Measurements from ENCODE around the gene DPT.
"Not testable (repeated sequence)": the region's sequence is repeated elsewhere in the genome, so short reads cannot be mapped to it uniquely, and the experiment has no call there.

The DPT gene

DNA sequence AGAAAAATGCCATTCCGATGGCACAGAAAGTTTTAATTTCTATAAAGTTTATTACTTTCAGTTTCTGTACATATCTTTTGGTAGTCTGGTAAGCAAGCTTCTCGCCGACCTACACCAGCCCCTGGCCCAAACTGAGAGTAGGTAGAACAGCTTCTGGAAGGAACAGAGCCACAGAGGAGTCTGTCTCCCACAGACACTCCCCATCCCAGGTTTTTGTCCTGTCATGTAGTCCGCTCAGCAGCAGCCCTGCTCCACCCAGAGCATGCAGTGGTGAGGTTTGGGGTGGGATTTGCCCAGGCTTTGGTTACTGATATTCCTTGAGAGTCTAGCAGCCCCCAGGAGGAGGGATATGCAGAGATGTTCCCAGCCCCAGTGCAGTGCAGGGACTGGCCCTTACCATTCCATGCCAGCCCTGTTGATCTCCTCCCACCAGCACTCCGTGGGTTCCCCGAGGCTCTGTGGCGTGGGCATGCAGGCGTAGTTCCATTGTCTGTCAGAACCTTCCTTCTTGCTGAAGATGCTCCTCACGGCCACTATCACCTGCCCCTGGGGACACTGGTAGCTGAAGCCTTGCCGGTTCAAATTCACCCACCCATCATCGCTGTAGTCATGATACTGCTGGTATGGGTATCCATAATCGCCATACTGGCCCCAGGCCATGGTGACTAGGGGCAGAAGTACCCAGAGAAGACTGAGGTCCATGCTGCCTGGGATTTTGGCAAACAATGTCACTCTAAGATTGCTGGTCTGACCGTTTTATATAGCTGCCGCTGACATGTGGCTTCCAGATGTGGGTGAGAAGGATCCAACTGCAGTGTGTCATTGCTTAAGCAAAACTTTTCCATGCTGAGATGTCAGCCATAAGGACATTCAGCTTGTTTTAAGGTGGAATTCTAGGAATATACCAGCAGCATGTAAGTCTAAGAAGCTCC is at the start of gene DPT:
TSS of gene DPT (minus strand) at position 734 of the 932 bp plus-strand sequence. CDS start at position 702, 32 bp downstream.
- in situ Hi-C loops (cut with HindIII; ENCODE audit: low sequenced_read_pairs): no loop called here

DNA sequence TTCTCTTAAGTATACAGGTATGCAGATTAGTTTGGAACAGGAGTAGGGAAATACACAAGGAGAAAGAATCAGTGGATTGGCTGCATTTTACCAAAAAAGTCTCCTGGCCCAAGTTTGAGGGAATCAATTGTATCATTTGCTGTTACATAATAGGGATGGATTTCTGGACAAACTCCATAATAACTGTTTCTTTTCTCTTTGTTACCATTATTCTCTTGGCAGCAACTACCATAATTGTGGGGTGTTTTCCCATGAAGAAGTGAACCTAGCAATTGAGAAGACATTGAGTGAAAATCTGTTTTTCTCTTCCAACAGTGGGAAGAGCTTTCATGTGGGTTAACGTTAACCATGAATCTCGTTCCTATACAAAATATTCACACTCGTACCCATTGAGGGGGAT is 46.4 kb upstream of the DPT start:
- in situ Hi-C loops (cut with HindIII; ENCODE audit: low sequenced_read_pairs): no loop called here

DNA sequence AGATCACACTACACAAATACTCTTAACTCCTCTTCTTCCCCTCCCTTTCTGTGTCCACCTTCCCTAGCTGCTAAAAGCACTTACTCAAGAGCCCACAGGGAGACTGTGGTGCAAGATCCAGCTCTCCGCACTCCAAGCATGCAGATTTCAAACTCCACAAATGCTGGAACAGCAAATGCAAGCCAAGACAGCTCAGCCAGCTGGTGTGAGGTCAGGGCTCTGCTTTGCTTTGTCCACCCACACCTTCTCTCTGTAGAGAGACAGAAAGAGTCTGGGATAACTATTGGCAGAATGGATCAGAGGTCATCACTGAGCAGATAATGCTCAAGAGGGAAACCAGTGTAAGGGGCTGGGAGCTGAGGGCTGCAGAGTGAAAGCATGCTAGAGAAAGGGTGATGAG is 45.2 kb upstream of the DPT start:
- in situ Hi-C loops (cut with HindIII; ENCODE audit: low sequenced_read_pairs): no loop called here

DNA sequence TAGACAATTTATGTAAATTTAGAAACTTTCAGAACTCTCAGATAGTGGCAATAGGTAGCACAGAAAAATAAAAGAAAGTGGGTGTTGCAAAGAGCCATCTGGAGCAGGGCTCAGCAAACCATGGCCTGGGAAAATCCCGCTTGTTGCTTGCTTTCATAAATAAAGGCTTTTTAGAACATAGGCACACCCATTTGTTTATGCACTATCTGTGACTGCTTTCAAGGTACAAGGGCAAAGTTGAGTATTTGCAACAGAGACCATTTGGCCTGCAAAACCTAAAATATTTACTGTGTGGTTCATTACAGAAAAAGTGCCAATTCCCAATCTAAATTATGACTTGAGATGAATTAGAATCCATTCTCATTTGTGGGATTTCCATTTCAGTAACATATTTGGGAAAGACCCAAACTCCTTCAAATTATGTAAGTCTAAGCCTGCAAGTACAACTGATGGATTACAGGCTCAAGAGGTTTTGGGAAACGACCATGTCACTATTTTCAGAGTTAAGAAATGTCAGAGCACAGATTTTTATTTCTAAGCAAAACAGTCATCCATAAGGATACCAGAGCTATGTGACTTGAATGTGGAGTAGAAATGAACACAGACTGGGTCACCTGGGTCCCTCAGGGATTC is 43.5 kb upstream of the DPT start:
- in situ Hi-C loops (cut with HindIII; ENCODE audit: low sequenced_read_pairs): no loop called here

DNA sequence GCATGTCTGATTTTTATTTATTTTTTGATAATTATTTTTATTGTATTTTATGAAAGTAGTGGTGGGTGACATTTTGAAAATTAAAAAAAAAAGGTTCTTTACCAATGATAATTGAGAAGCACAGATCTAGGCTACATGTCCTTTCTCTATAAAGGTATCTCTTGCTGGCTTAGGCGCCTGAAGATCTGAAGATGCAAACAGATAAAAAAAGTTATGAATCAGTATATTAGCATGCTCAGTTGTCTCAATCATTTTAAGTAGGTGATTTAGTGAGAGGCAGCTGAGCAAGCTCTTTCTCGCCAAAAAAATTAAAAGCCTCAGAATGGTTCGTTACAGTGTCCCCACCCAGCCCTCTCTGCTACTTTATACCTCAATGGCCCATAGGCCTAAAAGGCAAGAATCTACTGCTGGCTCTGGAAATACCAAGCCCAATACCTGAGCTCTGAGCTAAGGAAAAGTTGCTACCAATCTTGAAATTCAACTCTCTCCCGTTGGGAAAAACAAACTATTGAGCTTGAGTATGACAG is 42.2 kb upstream of the DPT start:
- in situ Hi-C loops (cut with HindIII; ENCODE audit: low sequenced_read_pairs): no loop called here

DNA sequence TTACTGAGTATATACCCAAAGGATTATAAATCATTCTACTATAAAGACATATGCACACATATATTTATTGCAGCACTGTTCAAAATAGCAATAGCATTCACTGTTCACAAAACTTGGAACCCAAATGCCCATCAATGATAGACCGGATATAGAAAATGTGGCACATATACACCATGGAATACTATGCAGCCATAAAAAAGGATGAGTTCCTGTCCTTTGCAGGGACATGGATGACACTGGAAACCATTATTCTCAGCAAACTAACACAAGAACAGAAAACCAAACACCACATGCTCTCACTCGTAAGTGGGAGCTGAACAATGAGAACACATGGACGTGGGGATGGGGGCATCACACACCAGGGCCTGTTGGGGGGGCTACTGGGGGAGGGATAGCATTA is 40.9 kb upstream of the DPT start:
- in situ Hi-C loops (cut with HindIII; ENCODE audit: low sequenced_read_pairs): not testable (repeated sequence)

DNA sequence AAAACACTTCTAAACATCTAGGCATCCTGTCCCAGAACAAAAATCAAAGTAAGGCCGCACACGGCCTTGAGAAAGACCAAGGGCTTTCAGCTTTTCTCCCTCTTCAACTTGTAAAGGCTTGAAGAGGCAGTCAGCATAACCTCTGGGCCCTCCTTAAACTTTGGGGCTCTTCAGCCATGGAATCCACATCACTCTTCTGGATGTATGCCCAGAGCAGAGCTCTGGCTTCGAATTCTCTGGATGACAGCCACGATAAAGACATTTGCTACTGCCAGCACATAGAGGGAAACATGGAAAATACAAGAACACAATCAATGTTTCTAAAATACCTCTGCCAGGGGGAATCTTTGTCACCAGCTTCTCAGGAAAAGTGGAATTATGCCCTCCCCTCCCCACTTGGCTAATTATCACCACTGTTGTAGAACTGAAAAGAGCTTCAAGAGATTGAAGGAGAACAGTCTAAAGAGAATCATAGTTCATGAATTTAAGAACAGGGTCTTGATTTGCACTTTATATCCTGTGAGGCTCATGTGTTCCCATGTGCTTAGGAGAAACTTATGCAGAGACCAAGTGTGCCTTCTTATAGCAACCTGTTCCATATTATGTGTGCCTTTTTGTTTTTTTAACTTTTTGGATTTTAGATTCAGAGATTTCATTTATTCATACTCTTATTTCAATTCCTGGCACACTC is 39.0 kb upstream of the DPT start:
- in situ Hi-C loops (cut with HindIII; ENCODE audit: low sequenced_read_pairs): no loop called here

DNA sequence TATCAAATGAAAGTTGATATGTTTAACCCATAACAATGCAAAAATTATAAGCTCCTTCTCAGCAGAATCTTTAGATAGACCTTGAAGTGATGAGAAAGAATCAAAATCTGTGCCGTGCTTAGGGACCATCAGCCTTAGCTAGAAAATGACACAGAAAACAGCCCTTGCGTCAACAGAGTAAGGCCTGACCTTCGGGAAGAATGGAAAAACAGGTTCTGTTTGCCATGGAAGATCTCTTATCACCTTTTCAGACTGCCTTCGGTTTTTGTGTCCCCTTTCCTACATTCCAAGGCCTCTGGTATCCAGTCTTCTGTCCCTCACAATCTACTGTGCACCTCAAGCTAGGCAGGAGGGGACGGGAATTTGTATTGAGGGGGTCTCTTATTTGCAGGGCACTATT is 37.6 kb upstream of the DPT start:
- in situ Hi-C loops (cut with HindIII; ENCODE audit: low sequenced_read_pairs): no loop called here

DNA sequence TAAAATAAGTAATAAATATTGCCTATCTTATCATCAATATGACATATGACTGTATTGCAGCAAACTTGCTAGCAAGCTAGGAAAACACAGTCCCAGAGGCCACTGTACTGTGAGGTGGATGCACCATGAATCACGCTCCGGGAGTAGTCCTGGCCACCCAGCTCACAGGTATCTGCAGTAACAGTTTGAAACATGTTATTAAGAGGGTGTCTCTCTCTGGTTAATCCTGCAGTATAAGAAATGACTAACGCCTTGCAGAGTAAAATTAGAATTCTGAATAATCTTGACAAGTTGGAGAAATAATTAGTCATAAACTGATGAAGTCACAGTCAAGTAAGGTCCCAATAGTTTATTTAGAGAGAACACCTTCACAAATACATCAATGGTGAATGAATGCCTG is 34.0 kb upstream of the DPT start:
- in situ Hi-C loops (cut with HindIII; ENCODE audit: low sequenced_read_pairs): no loop called here

DNA sequence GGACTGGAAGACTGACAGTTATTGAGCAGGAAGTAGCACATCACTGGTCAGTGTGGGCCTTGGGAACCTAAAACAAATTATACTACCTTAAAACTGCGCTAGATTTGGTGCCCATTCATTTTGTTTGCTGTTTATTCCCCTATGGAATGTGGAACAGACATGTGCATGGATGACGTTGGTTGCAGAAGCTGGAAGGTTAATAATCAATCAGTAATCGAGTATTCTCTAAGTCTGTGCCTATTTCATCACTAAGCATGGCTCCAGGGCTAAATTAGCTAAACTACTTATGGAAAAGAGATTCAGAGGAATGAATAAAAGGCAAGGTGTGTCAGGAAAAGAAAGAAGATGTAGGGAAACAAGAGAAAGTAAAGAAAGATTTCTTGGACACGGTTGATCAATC is 33.5 kb upstream of the DPT start:
- in situ Hi-C loops (cut with HindIII; ENCODE audit: low sequenced_read_pairs): no loop called here

DNA sequence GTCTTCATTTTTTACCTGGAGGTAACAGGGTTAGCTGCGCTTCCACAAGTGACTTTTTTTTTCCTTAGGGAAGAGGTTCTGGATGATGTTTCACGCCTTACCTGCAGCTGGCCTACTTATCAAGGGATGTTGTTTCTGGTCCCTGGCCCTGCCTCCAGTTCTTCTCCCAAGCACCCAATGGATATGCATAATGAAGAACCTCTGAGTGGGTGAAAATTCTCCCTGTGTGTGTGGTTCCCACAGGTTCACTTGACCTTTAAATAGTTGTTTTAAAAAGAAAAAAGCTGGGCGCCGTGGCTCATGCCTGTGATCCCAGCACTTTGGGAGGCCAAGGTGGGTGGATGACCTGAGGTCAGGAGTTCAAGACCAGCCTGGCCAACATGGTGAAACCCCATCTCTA is 31.8 kb upstream of the DPT start:
- in situ Hi-C loops (cut with HindIII; ENCODE audit: low sequenced_read_pairs): no loop called here

DNA sequence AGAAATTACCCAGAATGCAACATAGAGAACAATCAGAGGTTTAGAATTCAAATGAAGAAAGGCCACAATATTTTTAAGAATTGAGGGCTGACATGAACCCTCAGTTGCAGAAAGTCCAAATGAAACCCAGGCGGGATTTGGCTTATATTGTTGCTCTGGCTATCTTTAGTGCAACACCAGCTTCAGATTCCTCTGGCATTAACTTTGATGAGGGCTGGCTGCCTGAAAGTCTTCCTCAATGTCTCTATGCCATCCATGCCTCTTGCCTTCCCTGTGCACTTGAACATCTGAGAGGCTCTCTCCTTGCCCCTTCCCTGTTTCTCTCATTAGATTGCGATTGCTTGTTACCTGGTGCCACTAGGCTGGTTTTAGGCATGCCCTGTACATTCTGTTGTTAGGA is 31.2 kb upstream of the DPT start:
- in situ Hi-C loops (cut with HindIII; ENCODE audit: low sequenced_read_pairs): no loop called here

DNA sequence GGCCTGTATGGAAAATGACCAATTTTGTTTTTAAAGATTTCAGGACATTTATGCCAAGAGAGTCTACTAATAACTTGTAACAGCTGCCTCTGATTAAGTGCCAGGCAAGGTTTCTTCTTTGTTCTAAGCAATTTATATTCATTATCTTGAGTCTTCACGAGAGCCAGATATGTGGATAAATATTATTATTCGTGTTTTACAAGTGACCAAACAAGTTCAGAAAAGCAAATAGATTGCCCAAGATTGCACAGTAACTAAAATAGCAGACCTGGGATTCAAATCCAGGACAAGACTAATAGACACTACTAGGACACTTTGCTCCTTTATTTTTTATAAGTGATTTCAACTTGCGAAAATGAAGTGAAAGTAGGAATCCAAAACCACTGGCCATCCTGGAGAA is 30.1 kb upstream of the DPT start:
- in situ Hi-C loops (cut with HindIII; ENCODE audit: low sequenced_read_pairs): no loop called here

DNA sequence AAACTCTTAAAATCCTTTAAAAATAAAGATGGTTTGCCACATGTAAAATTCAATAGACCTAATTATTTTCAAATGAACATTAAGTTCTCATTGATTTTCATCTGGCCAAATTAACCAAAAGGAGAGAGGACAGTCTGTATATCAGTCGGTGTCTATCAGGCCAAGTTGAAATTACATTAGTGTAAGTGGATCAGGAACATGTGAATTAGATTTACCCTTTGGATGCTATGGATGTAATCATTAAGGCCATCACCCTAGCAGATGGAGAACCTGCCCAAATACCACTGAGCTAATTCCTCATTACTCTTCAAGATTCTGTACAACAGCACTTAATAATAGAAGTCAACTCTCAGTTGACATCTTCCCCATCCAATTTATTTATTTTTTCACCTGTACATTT is 29.5 kb upstream of the DPT start:
- in situ Hi-C loops (cut with HindIII; ENCODE audit: low sequenced_read_pairs): no loop called here

DNA sequence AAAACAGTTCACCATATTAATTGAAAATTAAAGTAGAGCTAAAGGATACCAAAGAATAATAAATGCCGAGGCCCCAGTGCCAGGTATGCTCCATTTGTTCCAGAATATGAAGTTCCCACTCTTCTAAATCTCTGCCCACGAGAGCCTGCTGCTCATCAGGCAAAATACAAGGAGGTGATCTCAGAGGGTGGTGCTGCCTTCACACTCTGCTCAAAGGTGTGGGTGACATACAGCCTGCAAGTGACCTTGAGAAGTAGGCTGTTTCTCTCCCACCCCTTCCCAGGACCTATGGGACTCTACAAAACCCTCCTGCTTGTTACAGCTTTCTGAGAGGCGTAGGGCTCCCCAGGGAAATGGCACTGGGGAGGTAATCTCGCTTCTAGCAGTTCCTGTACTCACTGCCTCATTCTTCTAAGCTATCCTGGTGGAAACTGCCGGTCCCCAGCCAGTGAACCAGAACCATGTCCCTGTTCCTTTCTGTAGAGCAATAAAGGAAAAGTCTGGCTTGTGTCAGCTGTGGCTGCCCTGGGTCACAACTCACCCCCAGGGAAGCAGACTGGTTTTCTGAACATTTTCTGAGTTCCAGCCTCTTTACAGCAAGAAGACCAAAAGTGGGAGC is 26.9 kb upstream of the DPT start:
- in situ Hi-C loops (cut with HindIII; ENCODE audit: low sequenced_read_pairs): no loop called here

DNA sequence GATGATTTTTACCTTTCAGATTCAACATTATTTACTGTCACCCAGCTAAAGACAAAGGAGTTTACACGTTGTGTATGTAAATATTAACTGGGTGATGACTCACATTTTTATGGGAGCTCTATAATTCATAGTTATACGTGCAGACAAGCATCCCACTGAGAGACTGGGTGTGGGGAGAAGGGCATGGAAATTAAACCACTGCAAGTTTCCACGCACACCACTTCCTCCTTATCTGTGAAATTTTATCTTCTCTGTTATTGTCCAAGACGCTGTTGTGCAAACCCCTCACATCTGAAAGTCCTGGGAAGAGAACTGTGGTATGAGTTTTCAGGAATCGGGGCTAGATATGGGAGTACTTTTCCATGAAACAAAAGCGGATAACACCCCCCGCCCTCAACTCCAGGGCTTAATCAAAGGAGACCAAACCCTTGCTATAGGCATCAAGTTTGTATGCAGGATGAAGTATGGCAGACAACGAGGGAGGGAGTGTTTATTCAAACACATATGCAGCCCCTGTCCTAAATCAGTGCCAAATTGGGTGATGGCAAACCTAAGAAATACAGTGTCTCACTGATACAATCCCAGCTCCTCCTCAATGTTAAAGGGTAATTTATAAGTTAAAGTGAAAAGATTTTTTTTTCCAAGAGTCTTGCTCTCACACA is 23.3 kb upstream of the DPT start:
- in situ Hi-C loops (cut with HindIII; ENCODE audit: low sequenced_read_pairs): no loop called here

DNA sequence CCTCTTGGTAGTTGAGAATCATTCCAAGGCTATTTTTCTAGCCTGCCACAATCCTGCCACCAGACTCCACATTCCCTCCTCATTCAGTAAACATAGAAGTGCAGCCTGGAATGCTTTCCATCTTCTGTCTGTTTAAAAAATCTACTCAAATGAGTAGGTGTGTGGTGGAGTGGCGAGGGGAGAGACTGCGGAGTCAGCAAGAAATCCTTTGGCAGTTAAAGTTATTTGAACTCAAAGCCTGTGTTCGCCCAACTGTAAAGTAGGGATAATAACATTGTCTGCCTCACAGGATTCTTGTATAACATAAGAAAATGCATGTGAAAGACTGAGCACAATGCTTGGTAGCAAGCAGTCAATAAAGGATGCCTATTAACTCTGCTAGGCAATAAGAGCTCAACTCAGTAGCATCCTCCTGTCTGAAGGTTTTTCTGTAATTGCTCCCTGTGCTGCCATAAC is 22.2 kb upstream of the DPT start:
- in situ Hi-C loops (cut with HindIII; ENCODE audit: low sequenced_read_pairs): no loop called here

DNA sequence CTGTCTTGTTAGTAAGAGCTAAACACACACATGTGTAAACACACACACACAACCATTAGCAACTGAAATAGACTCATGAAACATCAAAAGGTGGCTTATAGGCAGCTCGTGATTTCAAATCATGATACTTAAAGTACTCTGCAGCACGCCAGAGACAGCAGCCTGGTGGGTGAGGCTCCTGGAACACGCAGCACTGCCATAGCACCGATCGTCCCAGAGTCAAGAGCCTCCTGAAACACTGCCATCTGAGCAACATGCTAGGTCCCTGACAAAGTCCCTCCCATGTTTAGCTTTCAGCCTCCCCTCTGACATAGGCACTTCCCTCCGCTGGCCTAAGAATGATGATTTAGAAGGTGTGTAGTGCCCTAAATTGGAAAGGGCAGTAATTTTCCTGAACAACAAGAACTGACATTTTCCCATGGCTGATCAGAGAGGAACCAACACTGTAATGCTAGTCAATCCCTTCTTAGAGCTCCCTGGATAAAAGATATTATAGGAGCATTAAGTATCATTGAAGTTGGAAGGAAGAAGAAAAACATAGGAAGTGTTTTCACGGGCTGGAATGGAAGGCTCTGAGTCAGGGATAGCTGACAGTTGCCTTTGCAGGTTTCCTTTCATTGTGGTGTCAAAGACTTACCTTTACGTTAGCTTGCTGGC is 14.1 kb upstream of the DPT start:
- in situ Hi-C loops (cut with HindIII; ENCODE audit: low sequenced_read_pairs): no loop called here

DNA sequence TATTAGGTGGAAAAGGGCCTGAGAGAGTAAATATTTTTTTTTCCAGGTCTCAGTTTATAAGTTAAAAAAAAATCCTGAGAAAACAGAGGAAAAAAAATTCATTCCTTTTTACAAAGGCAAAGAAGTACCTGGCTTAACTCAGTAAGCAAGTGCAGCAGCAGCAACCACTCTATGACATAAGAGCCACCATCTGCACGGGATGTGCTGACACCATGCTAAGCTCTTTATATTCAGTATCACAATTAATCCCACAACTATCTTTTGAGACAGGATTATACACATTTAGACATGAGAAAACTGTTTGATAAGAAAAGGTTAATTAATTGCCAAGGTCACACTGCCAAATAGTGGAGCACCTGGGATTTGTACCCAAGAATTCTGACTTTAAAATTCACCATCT is 13.4 kb upstream of the DPT start:
- in situ Hi-C loops (cut with HindIII; ENCODE audit: low sequenced_read_pairs): no loop called here

DNA sequence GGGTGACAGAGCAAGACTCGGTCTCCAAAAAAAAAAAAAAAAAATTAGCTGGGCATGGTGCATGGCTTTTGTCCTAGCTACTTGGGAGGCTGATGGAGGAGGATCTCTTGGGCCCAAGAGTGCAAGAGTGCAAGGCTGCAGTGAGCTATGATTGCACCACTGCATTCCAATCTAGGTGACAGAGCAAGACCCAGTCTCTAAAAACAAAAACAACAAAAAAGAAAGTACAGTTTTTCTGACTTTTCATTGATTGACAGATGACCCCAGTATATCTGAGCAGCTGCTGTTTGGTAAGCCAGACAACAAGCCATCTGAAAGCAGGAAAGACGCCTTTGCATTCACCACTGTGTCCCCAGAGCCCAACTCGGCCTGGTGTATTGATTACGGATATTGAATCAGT is 10.9 kb upstream of the DPT start:
- in situ Hi-C loops (cut with HindIII; ENCODE audit: low sequenced_read_pairs): no loop called here
